GM12892 (cell line): ENCODE measurements around the gene WDR26.

Experiments used
- POLR2A ChIP-seq: IDR thresholded peaks from 2 replicates; pipeline ENCODE4 v1.6.1; 2011; ENCODE audit warnings: low read depth, low read length, control low read depth
- POLR2AphosphoS5 ChIP-seq: IDR thresholded peaks from 2 replicates; pipeline ENCODE4 v1.6.1; 2011; ENCODE audit warnings: low read depth, low read length, control low read depth
- TAF1 ChIP-seq: IDR thresholded peaks from 2 replicates; pipeline ENCODE4 v1.6.1; 2011; ENCODE audit warnings: low read depth, mild to moderate bottlenecking, control low read depth, low read length, borderline replicate concordance

DNA sequence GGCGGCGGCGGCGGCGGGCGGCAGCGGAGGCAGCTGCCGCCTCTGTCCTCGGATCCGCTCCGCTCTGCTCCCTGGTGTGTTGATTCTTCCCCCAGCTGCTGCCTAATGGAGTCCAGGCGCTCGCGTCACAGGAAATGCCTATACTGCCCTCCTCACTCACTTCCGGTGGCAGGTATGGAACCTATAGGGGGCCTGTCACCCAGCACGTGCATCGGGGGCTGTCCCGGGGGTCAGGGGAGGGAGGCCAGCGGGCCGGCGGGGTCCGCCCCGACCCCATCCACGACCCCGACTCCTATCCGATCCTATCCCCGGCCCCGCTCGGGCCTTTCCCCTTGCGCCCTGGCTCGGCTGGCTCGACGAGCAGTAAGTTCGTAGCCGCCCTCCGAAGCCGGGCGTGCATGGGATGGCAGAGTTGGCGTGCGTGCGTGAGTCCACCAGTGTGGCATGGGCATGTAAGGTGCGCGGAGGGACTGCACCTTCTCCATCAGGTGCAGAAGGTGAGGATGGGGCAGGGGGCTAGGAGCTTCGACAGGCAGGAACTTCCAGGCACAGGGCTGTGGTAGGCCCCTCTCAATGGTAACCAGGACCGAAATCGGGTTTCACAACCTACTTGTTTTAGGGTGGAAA is at the start of gene WDR26:
- TF ChIP-seq TAF1 (peak; percentile 81; the same call in 1 of the 2 replicates), POLR2A (peak; percentile 90), POLR2AphosphoS5 (peak; percentile 90)
